OCI-LY3 (cell line): ENCODE data around the gene SELENBP1.

Experiments used
- H2AFZ ChIP-seq: fragments of 200-600, 300-600 bp; shearing (Covaris generic); 2 replicates; pipeline ENCODE4 v1.6.0; 2014; ENCODE audit warnings: antibody characterized with exemption, low read depth, low read length
- H3K27ac ChIP-seq: fragments of 200-600, 300-600 bp; sonication (generic); 2 replicates; pipeline ENCODE4 v1.5.1; 2014; ENCODE audit warnings: mild to moderate bottlenecking, low read length, moderate library complexity, mixed read lengths
- H3K27me3 ChIP-seq: fragments of 200-600, 300-600 bp; sonication (generic); 2 replicates; pipeline ENCODE4 v1.6.1; 2014; ENCODE audit warnings: low read depth, low read length, mixed read lengths
- H3K36me3 ChIP-seq: fragments of 200-600, 300-600 bp; sonication (generic); replicated peaks from 2 replicates; pipeline ENCODE3; 2014; ENCODE audit warnings: low read depth, low read length, mixed read lengths
- H3K4me1 ChIP-seq: fragments of 300-600, 200-600 bp; sonication (generic); 2 replicates; pipeline ENCODE4 v1.6.1; 2014; ENCODE audit warnings: low read length, mixed read lengths
- H3K4me2 ChIP-seq: fragments of 200-600, 300-600 bp; sonication (generic); 2 replicates; pipeline ENCODE4 v1.6.1; 2014; ENCODE audit warnings: low read length, mixed read lengths
- H3K4me3 ChIP-seq: fragments of 300-600, 200-600 bp; sonication (generic); 2 replicates; pipeline ENCODE4 v1.5.1; 2014; ENCODE audit warnings: antibody characterized with exemption, mild to moderate bottlenecking, low read length, moderate library complexity
- H3K79me2 ChIP-seq: fragments of 300-600, 200-600 bp; shearing (Covaris generic); 2 replicates; pipeline ENCODE4 v1.6.1; 2014; ENCODE audit warnings: mild to moderate bottlenecking, low read length, mixed read lengths
- H3K9ac ChIP-seq: fragments of 300-600, 200-600 bp; shearing (Covaris generic); 2 replicates; pipeline ENCODE4 v1.6.0; 2014; ENCODE audit warnings: mild to moderate bottlenecking, low read length, moderate library complexity
- H3K9me3 ChIP-seq: fragments of 200-600, 300-600 bp; shearing (Covaris generic); 2 replicates; pipeline ENCODE4 v1.6.1; 2014; ENCODE audit warnings: low read length, mixed read lengths; ENCODE audit not compliant: insufficient read depth
- H4K20me1 ChIP-seq: fragments of 200-600, 300-600 bp; sonication (generic); 2 replicates; pipeline ENCODE4 v1.6.1; 2016; ENCODE audit warnings: low read length, mixed read lengths; ENCODE audit not compliant: insufficient read depth
- EZH2phosphoT487 ChIP-seq: fragments of 200-600 bp; shearing (Covaris generic); IDR thresholded peaks from 2 replicates; pipeline ENCODE4 v1.6.1; 2018; ENCODE audit warnings: antibody characterized with exemption, mixed run types, low read depth
- TF ChIP-seq, protein P1 (sequence below): fragments of 200-600, 300-600 bp; sonication (generic); IDR thresholded peaks from 2 replicates; pipeline ENCODE4 v1.5.1; 2014; ENCODE audit warnings: antibody characterized with exemption, low read length, low read depth

Gene SELENBP1

GRCh38 chr1:151327903-151328674 is 44.4 kb downstream of the SELENBP1 start:
- Histone ChIP-seq H3K4me2 (peak overlapping the region; percentile 98), H3K4me1 (peaks cover 20% of the 10 kb centered on the region), H3K36me3 (peaks cover 19% of the 10 kb centered on the region), H4K20me1 (no peaks in the 10 kb centered on the region), H3K9ac (peak overlapping the region; percentile 84), H2AFZ (peak overlapping the region; percentile 70), H3K27ac (peak overlapping the region; percentile 77), H3K9me3 (no peaks in the 10 kb centered on the region), H3K79me2 (peaks cover 30% of the 10 kb centered on the region), H3K4me3 (peak overlapping the region; percentile 93), H3K27me3 (no peaks in the 10 kb centered on the region)
- TF ChIP-seq, protein P1, sequence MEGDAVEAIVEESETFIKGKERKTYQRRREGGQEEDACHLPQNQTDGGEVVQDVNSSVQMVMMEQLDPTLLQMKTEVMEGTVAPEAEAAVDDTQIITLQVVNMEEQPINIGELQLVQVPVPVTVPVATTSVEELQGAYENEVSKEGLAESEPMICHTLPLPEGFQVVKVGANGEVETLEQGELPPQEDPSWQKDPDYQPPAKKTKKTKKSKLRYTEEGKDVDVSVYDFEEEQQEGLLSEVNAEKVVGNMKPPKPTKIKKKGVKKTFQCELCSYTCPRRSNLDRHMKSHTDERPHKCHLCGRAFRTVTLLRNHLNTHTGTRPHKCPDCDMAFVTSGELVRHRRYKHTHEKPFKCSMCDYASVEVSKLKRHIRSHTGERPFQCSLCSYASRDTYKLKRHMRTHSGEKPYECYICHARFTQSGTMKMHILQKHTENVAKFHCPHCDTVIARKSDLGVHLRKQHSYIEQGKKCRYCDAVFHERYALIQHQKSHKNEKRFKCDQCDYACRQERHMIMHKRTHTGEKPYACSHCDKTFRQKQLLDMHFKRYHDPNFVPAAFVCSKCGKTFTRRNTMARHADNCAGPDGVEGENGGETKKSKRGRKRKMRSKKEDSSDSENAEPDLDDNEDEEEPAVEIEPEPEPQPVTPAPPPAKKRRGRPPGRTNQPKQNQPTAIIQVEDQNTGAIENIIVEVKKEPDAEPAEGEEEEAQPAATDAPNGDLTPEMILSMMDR: no peak
- no peak for TF ChIP-seq EZH2phosphoT487

DNA sequence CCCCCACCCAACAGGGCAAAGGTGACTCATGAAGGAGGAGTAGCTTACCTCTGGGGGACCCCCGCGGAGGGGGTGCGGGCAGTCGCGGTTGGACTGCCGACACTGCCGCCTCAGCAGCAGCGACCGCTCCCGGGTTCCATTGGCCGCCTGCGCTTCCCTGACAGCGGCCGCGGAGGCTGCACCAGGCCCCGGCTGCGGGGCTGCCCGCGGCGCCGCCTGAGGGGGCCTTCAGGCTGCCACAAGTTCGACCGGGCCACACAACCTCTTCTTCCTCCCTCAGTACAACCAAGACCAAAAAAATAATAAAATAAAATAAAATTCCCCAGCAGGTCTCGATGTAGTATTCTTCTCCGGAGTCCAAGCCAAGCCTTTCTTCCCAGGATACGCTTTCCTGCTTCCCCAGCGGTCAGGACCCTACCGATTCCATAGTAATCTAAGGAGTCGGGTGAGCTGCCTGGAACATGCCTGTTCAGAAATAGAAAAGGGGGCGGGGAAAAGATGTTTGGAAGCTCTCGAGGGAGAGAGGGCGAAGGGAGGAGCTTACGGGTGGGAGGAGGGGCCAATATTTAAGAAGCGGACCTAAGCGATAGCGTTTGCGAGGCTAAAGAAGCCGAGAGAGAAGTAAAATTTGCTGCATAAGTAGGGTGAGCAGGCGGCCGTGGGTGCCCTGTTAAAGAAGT is 45.1 kb downstream of the SELENBP1 start, which contains the start of gene PI4KB:
Gene PI4KB (minus strand): TSS at position 194 of the 680 bp plus-strand sequence. CDS start 10,935 bp downstream, outside the sequence.
- H2AFZ ChIP-seq: peak within 1 kb of the TSS; percentile 70
- peak within 1 kb of the TSS; percentile 77 for H3K27ac ChIP-seq
- TF ChIP-seq EZH2phosphoT487: no peak
- TF ChIP-seq, protein P1: no peak
- H3K27me3 ChIP-seq: no peaks in the 10 kb centered on the region
- H3K36me3 ChIP-seq: peaks cover 22% of the 10 kb centered on the region
- peak within 1 kb of the TSS; percentile 98 for H3K4me2 ChIP-seq
- no peaks in the 10 kb centered on the region for H4K20me1 ChIP-seq
- peaks cover 20% of the 10 kb centered on the region for H3K4me1 ChIP-seq
- H3K9me3 ChIP-seq: no peaks in the 10 kb centered on the region
- H3K79me2 ChIP-seq: peaks cover 33% of the 10 kb centered on the region
- H3K9ac ChIP-seq: peak within 1 kb of the TSS; percentile 84
- peak within 1 kb of the TSS; percentile 93 for H3K4me3 ChIP-seq

DNA sequence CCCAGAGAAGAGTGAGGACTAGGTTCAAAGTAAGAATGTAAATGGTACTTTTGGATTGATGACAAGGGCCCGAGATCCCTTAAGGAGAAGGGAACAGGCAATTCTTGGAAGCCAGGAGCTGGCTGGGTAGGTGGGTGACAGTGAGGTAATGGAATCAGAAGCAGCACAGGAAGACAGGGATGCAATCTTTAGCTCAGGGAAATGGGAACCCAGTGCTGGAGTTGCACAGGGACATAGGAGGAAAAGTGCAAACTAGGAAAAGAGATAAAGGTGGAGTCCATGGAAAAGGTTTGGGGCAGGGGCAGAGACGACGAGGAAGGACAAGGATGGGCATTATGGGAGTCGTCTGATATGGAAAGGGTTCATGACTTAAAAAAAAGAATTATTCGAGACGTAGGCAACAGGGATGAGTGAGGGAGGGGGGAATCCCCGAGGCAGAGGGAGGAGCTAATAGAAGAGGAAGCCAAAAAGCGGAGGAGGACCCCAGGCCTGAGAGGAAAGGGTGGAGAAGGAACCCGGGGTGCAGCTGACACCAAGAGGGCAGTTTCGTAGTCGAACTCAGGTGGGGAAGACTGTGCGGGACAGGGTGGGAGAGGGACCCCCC is 45.8 kb downstream of the SELENBP1 start:
- Histone ChIP-seq H3K4me1 (peaks cover 20% of the 10 kb centered on the region), H4K20me1 (no peaks in the 10 kb centered on the region), H3K27me3 (no peaks in the 10 kb centered on the region), H3K36me3 (peaks cover 27% of the 10 kb centered on the region), H2AFZ (peak overlapping the region; percentile 37; the same call in 1 of the 2 replicates), H3K9me3 (no peaks in the 10 kb centered on the region), H3K4me3 (peak overlapping the region; percentile 93), H3K4me2 (peak overlapping the region; percentile 98), H3K9ac (peak overlapping the region; percentile 84), H3K27ac (peak overlapping the region; percentile 77), H3K79me2 (peaks cover 37% of the 10 kb centered on the region)
- no peak for TF ChIP-seq EZH2phosphoT487
- TF ChIP-seq, protein P1: no peak
